GM21360 (cell line): ENCODE measurements around the gene TMEM248.
"Not testable (repeated sequence)": the region's sequence is repeated elsewhere in the genome, so short reads cannot be mapped to it uniquely, and the experiment has no call there.

ENCODE experiments used
- ATAC-seq: cut with Tn5 transposase; IDR thresholded peaks from one replicate; pipeline ENCODE4 v1.9.1; 2021; ENCODE audit warnings: mild to moderate bottlenecking, moderate library complexity; ENCODE audit not compliant: unreplicated experiment

The TMEM248 gene

GRCh38 chr7:66948480-66949109 is 27.6 kb downstream of the TMEM248 start:
- ATAC-seq, result no peak

DNA sequence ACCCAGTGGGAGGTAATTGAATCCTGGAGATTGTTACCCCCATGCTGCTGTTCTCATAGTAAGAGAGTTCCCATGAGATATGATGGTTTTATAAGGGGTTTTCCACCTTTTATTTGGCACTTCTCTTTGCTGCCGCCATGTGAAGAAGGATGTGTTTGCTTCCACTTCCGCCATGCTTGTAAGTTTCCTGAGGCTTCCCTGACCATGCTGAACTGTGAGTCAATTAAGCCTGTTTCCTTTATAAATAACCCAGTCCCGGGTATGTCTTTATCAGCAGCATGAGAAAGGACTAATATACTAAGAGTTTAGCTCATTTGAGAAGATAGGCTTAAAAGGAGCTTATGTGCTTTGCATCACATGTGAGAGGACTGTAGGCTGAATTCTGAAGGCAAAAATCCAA is 29.3 kb downstream of the TMEM248 start:
- no peak for ATAC-seq

DNA sequence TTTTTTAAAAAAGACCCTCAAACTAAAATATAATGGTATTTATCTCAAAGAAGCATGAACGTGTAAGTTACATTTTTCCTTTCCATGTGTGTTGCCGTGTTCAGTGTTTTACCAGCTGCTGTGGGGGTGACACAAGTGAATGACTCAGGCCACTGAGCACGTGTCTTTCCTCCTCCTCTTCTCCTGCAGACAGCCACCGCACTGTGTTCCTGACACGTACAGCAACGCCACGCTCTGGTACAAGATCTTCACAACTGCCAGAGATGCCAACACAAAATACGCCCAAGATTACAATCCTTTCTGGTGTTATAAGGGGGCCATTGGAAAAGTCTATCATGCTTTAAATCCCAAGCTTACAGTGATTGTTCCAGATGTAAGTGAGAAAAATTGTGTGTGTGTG is 29.7 kb downstream of the TMEM248 start:
- no peak for ATAC-seq

GRCh38 chr7:66952343-66953043 is 31.5 kb downstream of the TMEM248 start:
- no peak for ATAC-seq

- ATAC-seq, result no peak
Measured at GRCh38 chr7:66953044-66953427, 32.0 kb downstream of the TMEM248 start.

DNA sequence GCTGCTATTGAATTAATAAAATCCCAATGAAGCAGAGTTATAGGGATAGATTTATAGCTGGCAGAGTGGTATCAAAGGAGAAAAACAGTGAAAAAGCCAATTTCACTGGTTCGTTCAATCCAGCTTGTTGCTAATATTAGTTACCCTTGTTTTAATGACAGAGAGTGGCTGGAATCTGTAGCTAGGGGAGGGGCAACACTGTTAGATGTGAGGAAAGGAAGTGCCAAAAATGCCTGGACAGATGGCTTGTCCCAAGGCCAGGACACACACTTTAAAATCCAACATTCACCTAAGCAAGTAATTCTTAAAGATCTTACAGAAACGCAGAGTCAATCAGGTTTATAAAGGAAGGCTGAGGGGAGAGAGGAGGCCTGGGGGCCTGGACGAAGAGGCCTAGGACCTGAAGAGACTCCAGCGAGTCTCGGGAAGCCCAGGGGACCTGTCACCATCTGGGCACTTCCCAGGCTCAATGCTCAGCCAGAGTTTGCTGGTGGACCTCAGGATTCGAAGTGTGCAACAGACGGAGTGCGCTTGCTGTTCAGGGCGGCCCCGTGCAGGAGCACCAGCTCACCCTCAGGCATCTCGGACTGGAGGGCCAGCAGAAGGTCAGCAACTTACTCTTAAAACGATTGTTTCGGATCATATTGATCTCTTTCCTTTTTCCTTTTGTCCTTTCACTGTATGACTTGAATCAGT is 36.7 kb downstream of the TMEM248 start:
- ATAC-seq, result no peak

- no peak for ATAC-seq
Measured at GRCh38 chr7:66958538-66959350, 37.7 kb downstream of the TMEM248 start.

GRCh38 chr7:66960192-66960591 is 39.2 kb downstream of the TMEM248 start:
- ATAC-seq, result no peak

GRCh38 chr7:66961096-66961495 is 40.1 kb downstream of the TMEM248 start:
- ATAC-seq, result no peak

DNA sequence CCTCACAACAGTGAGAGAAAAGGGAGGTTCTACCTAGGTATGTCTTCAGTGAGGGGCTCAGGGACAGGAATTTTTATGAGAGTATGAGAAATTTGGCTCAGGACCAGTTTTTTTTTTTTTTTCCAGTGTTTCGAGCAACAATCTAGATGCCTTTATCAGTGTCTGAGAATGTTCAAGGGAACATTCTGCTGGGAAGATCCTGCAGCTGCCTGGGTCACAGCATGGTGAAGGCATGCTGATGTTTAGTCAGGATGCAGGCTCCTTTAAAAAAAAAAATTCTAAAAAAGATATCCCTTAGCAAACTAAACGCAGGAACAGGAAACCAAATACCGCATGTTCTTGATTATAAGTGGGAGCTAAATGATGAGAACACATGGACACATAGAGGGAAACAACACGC is 43.4 kb downstream of the TMEM248 start:
- no peak for ATAC-seq

- no peak for ATAC-seq
Measured at GRCh38 chr7:66967029-66967428, 46.0 kb downstream of the TMEM248 start.

- ATAC-seq, result not testable (repeated sequence)
Measured at GRCh38 chr7:66969001-66969400, 48.0 kb downstream of the TMEM248 start.

DNA sequence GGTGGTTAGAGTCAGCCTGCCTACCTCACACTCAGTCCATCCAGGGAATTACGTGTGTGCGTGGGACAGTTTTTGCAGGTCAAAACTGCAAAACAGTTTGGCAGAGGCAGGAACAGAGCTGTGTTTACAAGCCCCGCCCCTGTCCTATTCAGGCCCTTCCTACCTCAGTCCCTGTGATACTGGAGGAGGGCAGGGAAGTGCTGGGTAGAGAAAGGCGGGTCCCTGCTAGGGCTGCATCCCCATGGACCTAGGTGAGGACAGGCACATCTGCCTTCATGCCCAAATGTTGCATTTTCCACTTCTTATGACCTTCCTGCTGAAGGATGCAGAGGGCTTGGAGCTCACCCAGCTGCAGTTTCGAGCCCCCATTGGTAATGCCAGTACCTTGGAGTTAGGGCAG is 49.3 kb downstream of the TMEM248 start:
- no peak for ATAC-seq

GRCh38 chr7:66974986-66975590 is 54.1 kb downstream of the TMEM248 start:
- no peak for ATAC-seq

DNA sequence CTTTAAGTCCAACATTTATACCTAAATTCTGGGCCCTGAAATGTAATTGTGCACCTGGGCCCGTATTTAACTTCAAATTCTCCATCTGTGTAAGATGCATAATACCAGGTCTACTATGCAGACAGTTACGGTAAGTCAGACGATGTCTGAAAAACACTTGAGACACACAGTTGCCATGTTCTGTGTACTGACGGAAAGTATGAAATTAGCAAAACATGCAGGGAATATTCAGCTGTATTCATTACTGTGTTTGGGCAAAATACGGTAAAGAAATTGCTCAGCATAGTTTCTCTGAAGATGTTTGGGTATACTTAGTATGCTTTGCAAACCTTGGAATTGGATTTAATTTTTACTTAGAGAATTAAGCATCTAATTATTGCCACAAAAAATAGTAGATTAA is 57.3 kb downstream of the TMEM248 start:
- not testable (repeated sequence) for ATAC-seq

GRCh38 chr7:66979013-66979412 is 58.0 kb downstream of the TMEM248 start:
- not testable (repeated sequence) for ATAC-seq

GRCh38 chr7:66980336-66980735 is 59.3 kb downstream of the TMEM248 start:
- not testable (repeated sequence) for ATAC-seq

- not testable (repeated sequence) for ATAC-seq
Measured at GRCh38 chr7:66989552-66989951, 68.5 kb downstream of the TMEM248 start.

- ATAC-seq, result not testable (repeated sequence)
Measured at GRCh38 chr7:66994051-66994450, 73.0 kb downstream of the TMEM248 start.

GRCh38 chr7:66994691-66995049 is 73.6 kb downstream of the TMEM248 start:
- ATAC-seq, result not testable (repeated sequence)
